Heart left ventricle (tissue), 13 donors: ENCODE measurements around the gene CCDC92.

Source experiments
- CTCF ChIP-seq, 12 donors: fragments of 200-600 bp; sonication (generic) in 4 of 12; IDR thresholded peaks; one replicate each; pipeline versions ENCODE4 v1.5.0 to v1.8.0; 2018 to 2022; ENCODE audit warnings: antibody characterized with exemption in 12 of 12, mild to moderate bottlenecking in 5 of 12
- POLR2A ChIP-seq, 2 donors: fragments of 450-650 bp; IDR thresholded peaks; one replicate each; pipeline ENCODE4 v1.6.1; 2017; ENCODE audit warnings: antibody characterized with exemption in 2 of 2, mild to moderate bottlenecking in 2 of 2, moderate library complexity in 2 of 2
- donor health status: ischemic (EF 13 %, LVEDD 7.1; RV severe dilation, severe dysfunction).
- donor health status: DM: no; HTN: yes; CAD: no.
- donor health status: DM: no; HTN: no; CAD: no.
- donor health status: ischemic (EF 25% LVEDD 6.9; RV normal size, moderate dysfunction).
- donor health status: ischemic (EF 25% LVEDD 5.7; RV mildly dilated, moderate dysfunction).
- donor health status: ischemic (EF 35%, LVEDD 5.7; RV mildly dilated, moderate dysfunction).
- donor health status: nonischemic (EF 11% LVEDD 7.7; RV severe dilation, severe dysfunction).
- donor health status: DM: yes; HTN: yes; CAD: no.
- donor health status: PGD.
- donor health status: ischemic (EF 29% LVEDD 5.4; RV normal size, mild dysfunction).
- donor health status: nonischemic (EF 23%, LVEDD 6.1; RV moderate dilation, normal function).

GRCh38 chr12:123890536-123890902 is 82.1 kb downstream of the CCDC92 start:
- TF ChIP-seq POLR2A (IDR thresholded peaks at IDR 0.05): no peak
- TF ChIP-seq CTCF (IDR thresholded peaks at IDR 0.05): no peak
